GM18868 (cell line): ENCODE results near the gene CRYAB.
A peak's percentile ranks its signal among the peaks of the same experiment; 100 is the strongest.
"Not testable (repeated sequence)": the region's sequence is repeated elsewhere in the genome, so short reads cannot be mapped to it uniquely, and the experiment has no call there.

Experiments used
- ATAC-seq: cut with Tn5 transposase; IDR thresholded peaks from one replicate; pipeline ENCODE4 v1.9.1; 2021; ENCODE audit warnings: mild to moderate bottlenecking, moderate library complexity; ENCODE audit not compliant: unreplicated experiment

CRYAB gene

DNA sequence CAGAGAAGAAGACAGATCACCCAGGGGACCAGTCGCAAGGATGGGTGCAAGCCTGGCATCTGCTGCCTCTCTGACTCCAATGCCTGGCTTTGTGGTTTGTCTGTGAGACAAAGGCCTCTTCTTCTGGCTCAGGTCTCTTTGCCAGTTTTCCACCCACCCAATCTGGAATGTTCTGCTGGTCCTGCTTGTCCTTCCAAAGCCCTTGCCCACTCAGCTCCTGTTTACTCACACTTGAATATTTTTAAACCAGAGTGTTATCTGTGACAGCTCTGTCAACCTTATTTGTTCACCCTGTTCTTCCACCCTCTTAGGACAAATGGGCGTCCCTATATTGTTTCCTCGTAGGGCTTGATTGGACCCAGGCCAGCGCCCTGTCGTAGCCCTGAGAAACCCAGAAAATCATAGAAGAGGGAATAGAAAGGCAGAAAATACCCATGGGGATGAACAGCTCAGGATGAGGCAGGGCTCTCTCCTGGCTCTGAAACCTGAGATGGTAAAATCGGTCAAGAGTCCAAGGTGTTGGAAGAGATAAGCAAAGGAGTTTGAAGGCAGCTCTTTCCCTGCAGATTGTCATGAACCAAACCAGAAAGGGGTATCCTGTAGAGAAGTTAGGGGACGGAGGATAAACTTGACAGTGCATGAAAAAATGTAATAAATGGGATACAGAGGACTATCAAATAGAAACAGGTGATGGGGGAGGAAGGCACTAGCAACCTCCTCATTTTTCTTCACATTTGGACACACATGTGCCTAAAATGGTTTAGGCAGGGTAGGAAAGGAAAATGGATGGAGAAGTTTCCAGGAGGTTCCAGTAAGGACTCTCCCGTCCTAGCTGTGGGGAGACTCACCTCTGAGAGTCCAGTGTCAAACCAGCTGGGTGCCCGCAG lies 651 bp downstream of the CRYAB start:
- ATAC-seq = no peak

DNA sequence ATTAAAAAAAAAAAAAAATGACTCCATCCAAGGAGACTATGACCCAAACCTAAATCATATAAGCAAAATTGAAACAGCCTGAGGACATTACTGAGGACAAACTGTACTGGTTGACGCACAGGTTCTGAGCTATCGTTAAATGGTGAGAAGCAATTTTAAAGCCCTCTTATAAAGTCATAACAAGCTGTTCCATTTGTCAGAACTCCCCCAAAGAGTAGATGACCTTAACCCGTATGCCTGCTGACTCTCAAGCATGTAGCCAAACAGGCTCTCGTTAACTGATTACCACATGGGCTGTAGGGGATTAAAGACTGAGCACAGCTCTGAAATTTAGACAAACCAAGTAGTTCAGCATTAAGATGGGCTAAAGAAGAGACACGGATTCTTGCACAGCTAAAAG lies 2.2 kb downstream of the CRYAB start:
- no peak for ATAC-seq

DNA sequence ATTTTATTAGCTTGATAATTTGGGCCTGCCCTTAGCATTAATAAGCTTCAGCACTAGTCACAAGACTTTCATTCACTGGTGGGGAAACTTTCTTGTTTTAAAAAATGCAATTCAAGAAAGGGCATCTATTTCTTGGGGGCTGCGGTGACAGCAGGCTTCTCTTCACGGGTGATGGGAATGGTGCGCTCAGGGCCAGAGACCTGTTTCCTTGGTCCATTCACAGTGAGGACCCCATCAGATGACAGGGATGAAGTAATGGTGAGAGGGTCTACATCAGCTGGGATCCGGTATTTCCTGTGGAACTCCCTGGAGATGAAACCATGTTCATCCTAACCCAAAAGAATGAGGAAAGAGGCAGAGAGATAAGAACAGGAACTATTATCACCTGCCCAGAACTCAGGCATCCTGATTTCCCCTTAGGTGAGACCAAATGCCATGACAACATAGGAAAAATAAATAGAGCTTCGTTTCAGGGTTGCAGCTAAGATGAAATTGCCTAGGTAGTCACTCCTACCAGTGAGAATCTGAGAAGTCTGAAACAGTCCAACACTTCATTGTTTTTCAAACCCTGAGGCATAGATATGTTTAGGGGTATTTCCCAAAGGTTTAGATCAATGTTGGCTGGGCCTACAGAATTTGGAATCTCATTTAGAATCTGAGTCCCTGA lies 2.8 kb downstream of the CRYAB start:
- no peak for ATAC-seq

DNA sequence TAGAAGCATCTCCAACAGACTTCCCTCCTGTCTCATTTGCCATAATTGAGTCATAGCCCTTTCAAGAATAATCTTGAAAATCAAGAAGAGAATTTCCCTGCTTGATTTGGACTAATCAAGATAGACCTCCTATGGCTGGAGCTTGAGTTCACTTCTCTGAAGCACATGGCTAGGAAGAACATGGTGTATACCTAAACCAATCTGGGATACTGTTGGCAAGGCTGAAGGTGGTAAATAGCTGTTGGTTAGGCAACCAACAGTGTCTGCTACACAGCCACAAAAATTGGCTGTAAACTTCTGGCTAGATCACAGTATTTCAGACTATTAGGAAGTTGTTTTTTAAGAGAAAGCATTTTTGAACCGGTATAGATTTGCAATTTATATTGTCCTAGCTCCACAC lies 4.9 kb downstream of the CRYAB start:
- ATAC-seq = no peak

DNA sequence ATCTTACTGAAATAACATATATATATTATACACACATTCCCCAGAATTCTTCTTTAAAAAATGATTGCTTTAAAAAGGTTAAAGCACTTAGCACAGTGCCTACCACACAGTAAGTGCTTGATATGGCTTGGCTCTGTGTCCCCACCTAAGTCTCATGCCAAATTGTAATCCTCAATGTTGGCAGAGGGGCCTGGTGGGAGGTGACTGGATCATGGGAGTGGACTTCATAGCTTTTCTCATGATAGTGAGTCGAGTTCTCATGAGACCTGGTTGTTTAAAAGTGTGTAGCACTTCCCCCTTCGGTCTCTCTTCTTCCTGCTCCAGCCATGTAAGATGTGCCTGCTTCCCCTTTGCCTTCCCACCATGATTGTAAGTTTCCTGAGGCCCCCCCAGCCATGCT lies 6.2 kb downstream of the CRYAB start:
- no peak for ATAC-seq

DNA sequence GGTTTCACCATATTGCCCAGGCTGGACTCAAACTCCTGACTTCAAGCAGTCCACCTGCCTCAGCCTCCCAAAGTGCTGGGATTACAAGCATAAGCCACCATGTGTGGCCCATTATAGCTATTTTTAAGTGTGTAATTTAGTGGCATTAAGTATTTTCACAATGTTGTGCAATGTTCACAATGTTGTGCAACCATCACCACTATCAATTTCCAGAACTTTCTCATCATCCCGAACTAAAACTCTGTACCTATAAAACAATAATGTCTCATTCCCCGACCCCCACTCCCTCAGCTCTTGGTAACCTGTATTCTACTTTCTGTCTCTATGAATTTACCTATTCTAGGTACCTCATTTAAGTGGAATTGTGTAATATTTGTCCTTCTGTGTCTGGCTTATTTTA lies 24.7 kb downstream of the CRYAB start:
- ATAC-seq = no peak

DNA sequence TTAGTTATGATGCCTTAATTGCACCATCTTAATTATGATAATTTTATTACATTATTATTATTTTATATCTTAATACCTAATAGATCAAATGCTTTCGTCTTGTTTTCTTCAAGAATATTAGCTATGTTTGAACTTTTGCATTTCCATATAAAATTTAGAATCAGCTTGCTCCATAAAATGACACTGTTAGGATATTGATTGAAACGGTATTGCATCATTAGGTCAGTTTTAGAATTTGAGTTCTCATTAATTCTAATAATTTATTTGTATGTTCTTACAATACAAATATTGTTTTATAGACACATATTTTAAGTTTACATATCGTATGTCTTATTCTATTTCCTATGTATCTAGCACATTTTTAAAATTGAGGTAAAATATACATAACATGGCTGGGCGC lies 25.5 kb downstream of the CRYAB start:
- ATAC-seq = no peak

DNA sequence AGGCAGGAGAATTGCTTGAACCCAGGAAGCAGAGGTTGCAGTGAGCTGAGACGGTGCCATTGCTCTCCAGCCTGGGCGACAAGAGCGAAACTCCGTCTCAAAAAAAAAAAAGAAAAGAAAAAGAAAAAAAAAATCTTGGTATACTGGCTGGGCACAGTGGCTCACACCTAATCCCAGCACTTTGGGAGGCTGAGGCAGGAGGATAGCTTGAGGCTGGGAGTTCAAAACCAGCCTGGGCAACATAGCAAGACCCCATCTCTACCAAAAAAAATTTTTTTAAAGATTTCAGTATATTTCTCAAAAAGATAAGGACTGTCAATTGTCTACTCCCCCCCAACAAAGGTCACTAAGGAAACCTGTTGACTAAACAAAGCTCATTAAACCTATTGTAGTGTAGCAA lies 26.5 kb downstream of the CRYAB start:
- not testable (repeated sequence) for ATAC-seq

DNA sequence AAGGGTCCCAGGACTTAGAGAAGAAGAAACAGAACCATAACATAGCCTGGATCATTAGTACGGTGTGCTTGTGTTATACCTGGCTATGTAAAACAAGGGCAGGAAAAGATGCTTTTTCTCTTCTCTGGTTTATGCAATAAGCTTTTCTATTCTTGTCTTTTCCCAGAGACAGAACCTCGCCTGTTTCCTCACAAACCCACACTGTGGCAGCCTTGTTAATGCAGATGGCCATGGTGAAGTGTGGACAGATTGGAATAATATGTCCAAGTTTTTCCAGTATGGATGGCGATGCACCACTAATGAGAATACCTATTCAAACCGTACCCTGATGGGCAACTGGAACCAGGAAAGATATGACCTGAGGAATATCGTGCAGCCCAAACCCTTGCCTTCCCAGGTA lies 29.4 kb downstream of the CRYAB start:
- ATAC-seq = no peak

DNA sequence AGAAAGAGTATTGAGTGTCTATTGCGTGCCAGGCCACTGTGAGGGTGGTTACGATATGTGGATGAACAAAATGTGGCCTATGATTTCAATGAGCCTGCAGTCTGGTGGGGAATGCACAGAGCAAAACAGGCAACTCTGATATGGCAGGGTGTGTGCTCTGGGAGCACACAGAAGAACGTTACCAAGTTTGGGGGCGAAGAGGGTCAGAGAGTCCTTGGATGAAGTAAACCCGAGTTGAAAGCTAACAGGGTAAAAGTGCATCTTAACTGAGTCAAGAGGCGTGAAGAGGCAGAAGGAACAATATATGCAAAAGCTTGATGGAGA lies 32.0 kb downstream of the CRYAB start:
- ATAC-seq = no peak

DNA sequence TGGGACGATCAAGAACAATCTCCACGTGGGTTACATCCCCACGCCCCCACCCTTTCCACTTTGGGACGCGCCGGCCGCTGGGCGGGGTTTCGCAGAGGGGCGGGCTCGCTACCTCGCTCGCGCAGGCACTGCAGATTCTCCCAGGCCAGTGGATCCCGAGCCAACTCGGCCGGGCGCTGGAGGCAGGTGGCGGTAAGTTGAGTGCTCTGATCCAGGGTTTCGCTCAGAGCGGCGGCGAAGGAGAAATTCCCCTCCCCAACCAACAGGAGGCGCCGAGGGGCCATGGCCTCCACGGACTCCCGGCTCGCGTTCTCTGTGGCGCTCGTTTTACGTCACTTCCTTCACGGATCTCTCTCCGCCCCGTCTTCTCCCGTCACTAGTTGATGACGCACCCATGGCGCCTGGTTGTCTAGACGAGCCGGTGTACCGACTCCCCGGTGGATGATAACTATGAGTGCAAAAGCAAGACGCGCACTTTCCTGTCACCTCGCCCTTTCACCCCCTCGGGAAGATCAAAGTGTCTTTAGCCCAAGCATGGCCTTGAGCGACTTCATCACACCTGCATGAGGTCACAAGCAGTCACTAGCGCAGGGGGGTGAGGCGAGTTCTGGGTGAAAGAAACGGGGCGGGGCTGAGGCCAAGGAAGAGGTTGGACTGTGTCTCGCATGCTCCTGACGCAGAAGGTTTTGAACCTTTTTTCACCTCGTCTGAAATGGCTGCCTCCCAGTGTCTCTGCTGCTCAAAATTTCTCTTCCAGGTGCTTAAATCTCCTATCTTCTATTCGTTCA lies 32.5 kb downstream of the CRYAB start, which contains the start of the genes CFAP68 and FDXACB1:
Gene CFAP68 (plus strand): TSS at position 693 of the 788 bp plus-strand sequence. CDS start 20 bp downstream, at position 713.
Gene FDXACB1 (minus strand): TSS at position 317 of the 788 bp plus-strand sequence. CDS start 33 bp downstream, at position 284.
- peak; percentile 90 for ATAC-seq

DNA sequence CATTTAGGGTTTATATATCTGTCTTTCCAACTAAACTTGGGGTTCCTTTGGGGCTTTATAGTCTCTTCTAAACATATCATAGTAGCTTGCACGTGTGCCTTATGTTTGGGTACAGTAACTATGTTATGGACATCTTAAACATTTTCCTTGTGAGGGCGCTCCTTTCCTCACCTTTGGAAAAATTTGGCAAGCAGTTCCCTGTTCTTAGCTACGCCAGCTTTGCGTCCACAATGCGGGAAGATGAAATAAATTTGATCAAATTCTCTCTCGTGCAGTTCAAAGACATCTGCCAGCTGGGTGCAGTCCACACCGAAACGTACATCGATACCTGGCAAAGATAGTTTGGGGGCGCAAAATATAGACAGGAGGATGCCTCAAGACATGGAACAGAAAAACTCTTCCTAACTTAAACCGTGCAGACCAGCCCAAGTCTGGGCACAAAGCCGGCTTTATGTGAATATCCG lies 33.2 kb downstream of the CRYAB start:
- ATAC-seq = peak; percentile 4

DNA sequence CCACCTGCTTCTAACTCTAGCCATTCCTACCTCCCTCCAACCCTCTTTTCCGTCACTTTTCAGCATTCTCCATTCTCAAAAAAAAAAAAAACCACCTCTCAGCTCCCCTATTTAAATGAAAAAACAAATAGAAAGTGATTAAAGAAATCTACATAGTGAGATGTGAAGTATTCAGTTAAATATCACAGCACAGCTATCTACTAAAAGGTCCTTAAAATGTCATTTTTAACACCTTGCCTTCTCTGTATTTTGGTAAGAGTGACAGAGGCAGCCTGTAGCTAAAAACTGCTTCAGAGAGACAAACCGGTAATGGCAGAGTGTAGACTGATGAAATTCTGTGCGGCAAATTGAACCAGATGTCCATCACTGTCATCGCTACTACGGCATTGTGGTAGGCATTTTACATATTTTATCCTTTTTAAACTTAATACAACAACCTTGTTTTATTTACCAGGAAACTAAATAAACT lies 39.8 kb downstream of the CRYAB start:
- ATAC-seq = no peak

DNA sequence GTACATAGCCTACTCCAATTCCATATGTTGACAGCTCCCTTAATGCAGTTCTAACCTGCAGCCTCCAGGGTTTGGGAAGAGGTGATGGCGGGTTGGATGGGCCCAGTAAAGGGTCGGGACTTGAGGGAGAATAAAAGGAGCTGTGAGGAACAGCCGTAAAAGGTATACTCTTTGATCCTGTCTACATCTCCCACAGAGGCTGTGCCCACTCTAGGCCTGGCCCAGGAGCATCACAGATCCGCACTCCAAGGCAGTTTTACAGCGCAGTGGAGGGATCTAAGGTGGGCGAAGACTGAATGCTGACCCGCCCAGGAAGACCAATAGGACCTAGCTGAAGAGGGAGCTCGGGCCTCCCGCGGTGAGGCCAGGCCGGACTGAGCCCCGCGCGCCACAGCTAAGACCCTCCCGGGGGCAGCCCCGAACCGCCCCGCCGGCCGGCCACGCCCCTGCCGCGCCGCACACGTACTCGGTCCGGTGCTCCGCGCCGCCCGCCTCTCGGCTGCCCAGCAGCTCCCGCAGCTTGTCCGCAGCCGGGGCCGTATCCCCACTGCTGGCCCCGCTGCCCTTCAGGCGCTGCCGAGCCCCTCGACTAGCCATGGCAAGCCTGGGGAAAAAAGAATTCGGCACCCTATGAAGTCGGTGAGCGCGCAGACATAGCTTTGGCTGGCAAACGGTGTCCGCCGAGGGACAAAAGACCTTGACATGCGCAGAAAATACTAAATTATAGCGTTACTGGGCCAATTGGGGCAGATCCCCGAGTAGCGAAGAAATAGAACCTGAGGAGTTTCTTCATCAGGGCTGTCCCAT lies 40.5 kb downstream of the CRYAB start, which contains the start of gene ALG9:
Gene ALG9 (minus strand): TSS at position 696 of the 807 bp plus-strand sequence. CDS start 99 bp downstream, at position 597.
- ATAC-seq = peak; percentile 92

DNA sequence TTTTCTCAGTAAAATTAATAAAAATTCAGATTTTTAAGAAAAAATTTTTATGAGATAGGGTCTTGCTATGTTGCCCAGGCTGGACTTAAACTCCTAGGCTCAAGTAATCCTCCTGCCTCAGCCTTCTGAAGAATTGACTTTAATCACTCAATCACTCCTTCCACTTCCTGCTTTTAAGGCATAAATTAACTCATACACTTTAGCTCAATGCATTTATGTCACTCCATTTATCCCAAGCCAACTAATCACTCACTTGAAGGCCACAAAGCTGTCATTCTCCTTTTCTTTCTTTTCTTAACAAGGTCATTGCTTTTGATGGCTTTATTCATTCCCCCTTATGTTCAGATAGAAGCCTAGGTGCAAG lies 41.1 kb downstream of the CRYAB start:
- ATAC-seq = peak; percentile 17

DNA sequence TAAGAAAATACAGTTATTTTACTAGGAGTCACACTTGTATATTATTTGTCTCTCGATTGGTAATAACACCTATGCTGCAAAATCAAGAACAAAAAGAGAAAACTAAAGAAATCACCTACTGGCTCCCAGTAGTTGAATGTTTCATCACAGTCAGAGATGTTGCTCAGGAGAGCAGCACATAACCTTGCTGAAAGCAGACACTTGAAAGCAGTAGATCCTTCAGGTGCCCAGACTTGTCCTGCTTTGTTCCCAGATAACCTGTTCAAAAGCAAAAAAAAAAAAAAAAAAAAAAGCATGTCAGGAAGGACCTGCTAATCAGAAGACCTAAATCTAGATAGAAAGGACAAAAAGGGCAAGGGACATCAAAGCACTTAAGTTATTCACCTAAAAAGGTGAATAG lies 41.5 kb downstream of the CRYAB start:
- ATAC-seq = no peak

DNA sequence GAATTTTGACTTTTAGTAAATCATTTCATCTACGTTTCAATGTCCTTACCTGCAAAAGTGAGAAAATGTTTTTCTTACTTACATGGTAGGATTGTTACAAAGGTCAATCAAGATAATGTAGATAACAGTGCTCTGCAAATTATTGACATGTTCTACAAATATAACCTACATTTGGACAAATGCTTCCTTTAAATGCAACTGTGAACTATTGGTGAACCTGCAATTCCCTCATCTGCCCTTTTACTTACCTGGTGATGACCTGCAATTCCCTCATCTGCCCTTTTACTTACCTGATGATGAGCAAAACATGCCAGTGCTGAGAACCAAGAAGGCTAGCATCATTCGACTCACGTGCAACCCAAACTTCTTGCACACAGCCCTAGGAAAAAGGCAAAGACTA lies 51.3 kb downstream of the CRYAB start:
- no peak for ATAC-seq
